GM04504 (cell line): ENCODE data around the gene MAPT.
A peak's percentile ranks its signal among the peaks of the same experiment; 100 is the strongest.
"Not testable (repeated sequence)": the region's sequence is repeated elsewhere in the genome, so short reads cannot be mapped to it uniquely, and the experiment has no call there.

Source experiments
- DNase-seq: peaks from one replicate; pipeline ENCODE4 v3.0.0-alpha.2; 2012; ENCODE audit warnings: low read depth

The MAPT gene

DNA sequence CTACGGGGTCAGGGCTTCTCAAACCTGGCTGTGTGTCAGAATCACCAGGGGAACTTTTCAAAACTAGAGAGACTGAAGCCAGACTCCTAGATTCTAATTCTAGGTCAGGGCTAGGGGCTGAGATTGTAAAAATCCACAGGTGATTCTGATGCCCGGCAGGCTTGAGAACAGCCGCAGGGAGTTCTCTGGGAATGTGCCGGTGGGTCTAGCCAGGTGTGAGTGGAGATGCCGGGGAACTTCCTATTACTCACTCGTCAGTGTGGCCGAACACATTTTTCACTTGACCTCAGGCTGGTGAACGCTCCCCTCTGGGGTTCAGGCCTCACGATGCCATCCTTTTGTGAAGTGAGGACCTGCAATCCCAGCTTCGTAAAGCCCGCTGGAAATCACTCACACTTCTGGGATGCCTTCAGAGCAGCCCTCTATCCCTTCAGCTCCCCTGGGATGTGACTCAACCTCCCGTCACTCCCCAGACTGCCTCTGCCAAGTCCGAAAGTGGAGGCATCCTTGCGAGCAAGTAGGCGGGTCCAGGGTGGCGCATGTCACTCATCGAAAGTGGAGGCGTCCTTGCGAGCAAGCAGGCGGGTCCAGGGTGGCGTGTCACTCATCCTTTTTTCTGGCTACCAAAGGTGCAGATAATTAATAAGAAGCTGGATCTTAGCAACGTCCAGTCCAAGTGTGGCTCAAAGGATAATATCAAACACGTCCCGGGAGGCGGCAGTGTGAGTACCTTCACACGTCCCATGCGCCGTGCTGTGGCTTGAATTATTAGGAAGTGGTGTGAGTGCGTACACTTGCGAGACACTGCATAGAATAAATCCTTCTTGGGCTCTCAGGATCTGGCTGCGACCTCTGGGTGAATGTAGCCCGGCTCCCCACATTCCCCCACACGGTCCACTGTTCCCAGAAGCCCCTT, 115.6 kb downstream of the MAPT start:
- peak; percentile 23 for DNase-seq

DNA sequence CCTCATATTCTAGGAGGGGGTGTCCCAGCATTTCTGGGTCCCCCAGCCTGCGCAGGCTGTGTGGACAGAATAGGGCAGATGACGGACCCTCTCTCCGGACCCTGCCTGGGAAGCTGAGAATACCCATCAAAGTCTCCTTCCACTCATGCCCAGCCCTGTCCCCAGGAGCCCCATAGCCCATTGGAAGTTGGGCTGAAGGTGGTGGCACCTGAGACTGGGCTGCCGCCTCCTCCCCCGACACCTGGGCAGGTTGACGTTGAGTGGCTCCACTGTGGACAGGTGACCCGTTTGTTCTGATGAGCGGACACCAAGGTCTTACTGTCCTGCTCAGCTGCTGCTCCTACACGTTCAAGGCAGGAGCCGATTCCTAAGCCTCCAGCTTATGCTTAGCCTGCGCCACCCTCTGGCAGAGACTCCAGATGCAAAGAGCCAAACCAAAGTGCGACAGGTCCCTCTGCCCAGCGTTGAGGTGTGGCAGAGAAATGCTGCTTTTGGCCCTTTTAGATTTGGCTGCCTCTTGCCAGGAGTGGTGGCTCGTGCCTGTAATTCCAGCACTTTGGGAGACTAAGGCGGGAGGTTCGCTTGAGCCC, 116.3 kb downstream of the MAPT start:
- DNase-seq, result no peak

DNA sequence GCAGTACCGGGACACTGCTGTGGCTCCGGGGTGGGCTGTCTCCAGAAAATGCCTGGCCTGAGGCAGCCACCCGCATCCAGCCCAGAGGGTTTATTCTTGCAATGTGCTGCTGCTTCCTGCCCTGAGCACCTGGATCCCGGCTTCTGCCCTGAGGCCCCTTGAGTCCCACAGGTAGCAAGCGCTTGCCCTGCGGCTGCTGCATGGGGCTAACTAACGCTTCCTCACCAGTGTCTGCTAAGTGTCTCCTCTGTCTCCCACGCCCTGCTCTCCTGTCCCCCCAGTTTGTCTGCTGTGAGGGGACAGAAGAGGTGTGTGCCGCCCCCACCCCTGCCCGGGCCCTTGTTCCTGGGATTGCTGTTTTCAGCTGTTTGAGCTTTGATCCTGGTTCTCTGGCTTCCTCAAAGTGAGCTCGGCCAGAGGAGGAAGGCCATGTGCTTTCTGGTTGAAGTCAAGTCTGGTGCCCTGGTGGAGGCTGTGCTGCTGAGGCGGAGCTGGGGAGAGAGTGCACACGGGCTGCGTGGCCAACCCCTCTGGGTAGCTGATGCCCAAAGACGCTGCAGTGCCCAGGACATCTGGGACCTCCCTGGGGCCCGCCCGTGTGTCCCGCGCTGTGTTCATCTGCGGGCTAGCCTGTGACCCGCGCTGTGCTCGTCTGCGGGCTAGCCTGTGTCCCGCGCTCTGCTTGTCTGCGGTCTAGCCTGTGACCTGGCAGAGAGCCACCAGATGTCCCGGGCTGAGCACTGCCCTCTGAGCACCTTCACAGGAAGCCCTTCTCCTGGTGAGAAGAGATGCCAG, 117.6 kb downstream of the MAPT start:
- no peak for DNase-seq

DNA sequence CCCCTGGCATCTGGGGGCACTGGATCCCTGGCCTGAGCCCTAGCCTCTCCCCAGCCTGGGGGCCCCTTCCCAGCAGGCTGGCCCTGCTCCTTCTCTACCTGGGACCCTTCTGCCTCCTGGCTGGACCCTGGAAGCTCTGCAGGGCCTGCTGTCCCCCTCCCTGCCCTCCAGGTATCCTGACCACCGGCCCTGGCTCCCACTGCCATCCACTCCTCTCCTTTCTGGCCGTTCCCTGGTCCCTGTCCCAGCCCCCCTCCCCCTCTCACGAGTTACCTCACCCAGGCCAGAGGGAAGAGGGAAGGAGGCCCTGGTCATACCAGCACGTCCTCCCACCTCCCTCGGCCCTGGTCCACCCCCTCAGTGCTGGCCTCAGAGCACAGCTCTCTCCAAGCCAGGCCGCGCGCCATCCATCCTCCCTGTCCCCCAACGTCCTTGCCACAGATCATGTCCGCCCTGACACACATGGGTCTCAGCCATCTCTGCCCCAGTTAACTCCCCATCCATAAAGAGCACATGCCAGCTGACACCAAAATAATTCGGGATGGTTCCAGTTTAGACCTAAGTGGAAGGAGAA, 118.2 kb downstream of the MAPT start:
- no peak for DNase-seq

DNA sequence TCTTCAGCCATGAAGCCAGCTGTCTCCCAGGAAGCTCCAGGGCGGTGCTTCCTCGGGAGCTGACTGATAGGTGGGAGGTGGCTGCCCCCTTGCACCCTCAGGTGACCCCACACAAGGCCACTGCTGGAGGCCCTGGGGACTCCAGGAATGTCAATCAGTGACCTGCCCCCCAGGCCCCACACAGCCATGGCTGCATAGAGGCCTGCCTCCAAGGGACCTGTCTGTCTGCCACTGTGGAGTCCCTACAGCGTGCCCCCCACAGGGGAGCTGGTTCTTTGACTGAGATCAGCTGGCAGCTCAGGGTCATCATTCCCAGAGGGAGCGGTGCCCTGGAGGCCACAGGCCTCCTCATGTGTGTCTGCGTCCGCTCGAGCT, 118.8 kb downstream of the MAPT start:
- no peak for DNase-seq

DNA sequence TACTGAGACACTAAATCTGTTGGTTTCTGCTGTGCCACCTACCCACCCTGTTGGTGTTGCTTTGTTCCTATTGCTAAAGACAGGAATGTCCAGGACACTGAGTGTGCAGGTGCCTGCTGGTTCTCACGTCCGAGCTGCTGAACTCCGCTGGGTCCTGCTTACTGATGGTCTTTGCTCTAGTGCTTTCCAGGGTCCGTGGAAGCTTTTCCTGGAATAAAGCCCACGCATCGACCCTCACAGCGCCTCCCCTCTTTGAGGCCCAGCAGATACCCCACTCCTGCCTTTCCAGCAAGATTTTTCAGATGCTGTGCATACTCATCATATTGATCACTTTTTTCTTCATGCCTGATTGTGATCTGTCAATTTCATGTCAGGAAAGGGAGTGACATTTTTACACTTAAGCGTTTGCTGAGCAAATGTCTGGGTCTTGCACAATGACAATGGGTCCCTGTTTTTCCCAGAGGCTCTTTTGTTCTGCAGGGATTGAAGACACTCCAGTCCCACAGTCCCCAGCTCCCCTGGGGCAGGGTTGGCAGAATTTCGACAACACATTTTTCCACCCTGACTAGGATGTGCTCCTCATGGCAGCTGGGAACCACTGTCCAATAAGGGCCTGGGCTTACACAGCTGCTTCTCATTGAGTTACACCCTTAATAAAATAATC, 119.3 kb downstream of the MAPT start:
- DNase-seq, result peak; percentile 65

DNA sequence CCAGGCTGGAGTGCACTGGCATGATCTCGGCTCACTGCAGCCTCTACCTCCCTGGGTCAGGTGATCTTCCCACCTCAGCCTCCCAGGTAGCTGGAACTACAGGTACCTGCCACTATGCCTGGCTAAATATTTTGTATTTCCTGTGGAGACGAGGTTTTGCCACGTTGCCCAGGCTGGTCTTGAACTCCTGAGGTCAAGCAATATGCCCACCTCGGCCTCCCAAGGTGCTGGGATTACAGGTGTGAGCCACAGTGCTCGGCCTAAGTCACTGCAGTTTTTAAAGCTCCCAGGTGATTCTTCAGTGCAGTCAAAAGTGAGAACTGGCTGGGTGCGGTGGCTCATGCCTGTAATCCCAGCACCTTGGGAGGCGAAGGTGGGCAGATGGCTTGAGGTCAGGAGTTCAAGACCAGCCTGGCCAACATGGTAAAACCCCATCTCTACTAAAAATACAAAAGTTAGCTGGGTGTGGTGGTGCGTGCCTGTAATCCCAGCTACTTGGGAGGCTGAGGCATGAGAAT, 125.1 kb downstream of the MAPT start:
- not testable (repeated sequence) for DNase-seq

DNA sequence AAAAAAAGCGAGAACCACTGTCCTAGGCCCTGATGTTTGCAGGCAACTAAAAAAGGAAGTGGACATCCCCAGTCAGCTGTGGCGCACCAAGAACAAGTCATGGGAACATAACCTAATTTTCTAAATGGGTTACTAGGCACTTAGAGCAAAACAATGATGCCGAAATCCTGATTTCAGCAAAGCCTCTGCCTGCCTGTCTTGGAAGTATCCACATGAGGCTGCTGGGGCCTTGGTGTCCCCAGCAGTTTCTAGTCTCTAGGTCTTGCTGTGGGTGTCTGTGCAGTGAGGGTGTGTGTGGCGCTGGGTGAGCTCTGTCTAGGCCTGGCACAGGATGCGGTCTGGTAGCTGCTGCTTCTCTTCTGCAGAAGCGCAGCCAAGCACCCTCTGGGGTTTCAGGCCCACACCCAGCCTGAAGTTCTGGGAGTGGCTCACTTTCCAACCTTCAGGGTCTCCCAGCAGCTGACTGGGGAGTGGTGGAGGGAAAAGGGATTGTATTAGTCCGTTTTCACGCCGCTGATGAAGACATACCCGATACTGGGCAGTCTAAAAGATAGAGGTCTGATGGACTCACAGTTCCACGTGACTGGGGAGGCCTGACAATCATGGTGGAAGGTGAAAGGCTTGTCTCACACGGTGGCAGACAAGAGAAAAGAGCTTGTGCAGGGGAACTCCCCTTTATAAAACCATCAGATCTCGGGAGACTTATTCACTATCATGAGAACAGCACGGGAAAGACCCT, 125.8 kb downstream of the MAPT start:
- DNase-seq, result no peak

DNA sequence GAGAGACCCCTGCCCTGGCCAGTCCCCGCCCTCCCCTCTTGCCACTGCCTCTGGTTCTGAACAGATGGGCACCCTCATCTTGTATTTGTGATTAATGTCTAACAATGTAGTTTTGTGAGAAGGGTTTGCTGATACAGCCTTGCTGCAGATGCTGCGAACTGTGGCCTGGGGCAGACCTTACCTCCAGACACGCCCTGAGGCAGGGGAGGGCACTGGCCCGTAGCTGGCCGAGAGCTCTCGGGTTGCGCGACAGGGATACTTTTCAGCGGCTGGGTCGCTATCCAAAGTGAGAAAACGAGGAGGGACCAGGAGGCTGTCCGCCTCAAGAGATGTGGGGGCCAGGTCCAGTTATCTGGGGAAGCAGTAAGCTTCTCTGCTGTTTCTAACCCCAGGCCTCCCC, 126.6 kb downstream of the MAPT start:
- DNase-seq, result no peak

DNA sequence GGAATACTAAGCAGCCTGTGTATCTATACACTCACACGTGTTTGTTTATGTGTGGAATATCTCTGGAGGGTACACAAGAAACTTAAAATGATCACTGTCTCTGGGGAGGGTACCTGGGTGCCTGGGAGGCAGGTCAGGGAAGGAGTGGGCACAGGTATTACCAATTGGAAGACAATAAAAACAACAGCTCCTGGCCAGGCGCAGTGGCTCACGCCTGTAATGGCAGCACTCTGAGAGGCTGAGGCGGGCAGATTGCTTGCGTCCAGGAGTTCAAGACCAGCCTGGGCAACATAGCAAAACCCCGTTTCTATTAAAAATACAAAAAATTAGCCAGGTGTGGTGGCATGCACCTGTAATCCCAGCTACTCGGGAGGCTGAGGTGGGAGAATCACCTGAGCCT, 129.0 kb downstream of the MAPT start:
- not testable (repeated sequence) for DNase-seq

DNA sequence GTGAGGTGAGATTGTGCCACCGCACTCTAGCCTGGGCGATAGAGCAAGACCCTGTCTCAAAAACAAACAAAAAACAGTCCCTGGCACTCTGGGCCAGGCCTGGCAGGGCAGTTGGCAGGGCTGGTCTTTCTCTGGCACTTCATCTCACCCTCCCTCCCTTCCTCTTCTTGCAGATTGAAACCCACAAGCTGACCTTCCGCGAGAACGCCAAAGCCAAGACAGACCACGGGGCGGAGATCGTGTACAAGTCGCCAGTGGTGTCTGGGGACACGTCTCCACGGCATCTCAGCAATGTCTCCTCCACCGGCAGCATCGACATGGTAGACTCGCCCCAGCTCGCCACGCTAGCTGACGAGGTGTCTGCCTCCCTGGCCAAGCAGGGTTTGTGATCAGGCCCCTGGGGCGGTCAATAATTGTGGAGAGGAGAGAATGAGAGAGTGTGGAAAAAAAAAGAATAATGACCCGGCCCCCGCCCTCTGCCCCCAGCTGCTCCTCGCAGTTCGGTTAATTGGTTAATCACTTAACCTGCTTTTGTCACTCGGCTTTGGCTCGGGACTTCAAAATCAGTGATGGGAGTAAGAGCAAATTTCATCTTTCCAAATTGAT, 129.5 kb downstream of the MAPT start:
- no peak for DNase-seq

DNA sequence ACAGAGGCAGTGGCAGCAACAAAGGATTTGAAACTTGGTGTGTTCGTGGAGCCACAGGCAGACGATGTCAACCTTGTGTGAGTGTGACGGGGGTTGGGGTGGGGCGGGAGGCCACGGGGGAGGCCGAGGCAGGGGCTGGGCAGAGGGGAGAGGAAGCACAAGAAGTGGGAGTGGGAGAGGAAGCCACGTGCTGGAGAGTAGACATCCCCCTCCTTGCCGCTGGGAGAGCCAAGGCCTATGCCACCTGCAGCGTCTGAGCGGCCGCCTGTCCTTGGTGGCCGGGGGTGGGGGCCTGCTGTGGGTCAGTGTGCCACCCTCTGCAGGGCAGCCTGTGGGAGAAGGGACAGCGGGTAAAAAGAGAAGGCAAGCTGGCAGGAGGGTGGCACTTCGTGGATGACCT, 130.2 kb downstream of the MAPT start:
- DNase-seq, result no peak

DNA sequence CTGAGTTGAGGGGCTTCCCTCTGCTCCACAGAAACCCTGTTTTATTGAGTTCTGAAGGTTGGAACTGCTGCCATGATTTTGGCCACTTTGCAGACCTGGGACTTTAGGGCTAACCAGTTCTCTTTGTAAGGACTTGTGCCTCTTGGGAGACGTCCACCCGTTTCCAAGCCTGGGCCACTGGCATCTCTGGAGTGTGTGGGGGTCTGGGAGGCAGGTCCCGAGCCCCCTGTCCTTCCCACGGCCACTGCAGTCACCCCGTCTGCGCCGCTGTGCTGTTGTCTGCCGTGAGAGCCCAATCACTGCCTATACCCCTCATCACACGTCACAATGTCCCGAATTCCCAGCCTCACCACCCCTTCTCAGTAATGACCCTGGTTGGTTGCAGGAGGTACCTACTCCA, 130.7 kb downstream of the MAPT start:
- DNase-seq, result no peak

DNA sequence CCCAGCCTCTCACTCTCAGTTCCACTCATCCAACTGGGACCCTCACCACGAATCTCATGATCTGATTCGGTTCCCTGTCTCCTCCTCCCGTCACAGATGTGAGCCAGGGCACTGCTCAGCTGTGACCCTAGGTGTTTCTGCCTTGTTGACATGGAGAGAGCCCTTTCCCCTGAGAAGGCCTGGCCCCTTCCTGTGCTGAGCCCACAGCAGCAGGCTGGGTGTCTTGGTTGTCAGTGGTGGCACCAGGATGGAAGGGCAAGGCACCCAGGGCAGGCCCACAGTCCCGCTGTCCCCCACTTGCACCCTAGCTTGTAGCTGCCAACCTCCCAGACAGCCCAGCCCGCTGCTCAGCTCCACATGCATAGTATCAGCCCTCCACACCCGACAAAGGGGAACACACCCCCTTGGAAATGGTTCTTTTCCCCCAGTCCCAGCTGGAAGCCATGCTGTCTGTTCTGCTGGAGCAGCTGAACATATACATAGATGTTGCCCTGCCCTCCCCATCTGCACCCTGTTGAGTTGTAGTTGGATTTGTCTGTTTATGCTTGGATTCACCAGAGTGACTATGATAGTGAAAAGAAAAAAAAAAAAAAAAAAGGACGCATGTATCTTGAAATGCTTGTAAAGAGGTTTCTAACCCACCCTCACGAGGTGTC, 131.3 kb downstream of the MAPT start:
- no peak for DNase-seq

DNA sequence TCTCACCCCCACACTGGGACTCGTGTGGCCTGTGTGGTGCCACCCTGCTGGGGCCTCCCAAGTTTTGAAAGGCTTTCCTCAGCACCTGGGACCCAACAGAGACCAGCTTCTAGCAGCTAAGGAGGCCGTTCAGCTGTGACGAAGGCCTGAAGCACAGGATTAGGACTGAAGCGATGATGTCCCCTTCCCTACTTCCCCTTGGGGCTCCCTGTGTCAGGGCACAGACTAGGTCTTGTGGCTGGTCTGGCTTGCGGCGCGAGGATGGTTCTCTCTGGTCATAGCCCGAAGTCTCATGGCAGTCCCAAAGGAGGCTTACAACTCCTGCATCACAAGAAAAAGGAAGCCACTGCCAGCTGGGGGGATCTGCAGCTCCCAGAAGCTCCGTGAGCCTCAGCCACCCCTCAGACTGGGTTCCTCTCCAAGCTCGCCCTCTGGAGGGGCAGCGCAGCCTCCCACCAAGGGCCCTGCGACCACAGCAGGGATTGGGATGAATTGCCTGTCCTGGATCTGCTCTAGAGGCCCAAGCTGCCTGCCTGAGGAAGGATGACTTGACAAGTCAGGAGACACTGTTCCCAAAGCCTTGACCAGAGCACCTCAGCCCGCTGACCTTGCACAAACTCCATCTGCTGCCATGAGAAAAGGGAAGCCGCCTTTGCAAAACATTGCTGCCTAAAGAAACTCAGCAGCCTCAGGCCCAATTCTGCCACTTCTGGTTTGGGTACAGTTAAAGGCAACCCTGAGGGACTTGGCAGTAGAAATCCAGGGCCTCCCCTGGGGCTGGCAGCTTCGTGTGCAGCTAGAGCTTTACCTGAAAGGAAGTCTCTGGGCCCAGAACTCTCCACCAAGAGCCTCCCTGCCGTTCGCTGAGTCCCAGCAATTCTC, 132.1 kb downstream of the MAPT start:
- no peak for DNase-seq

DNA sequence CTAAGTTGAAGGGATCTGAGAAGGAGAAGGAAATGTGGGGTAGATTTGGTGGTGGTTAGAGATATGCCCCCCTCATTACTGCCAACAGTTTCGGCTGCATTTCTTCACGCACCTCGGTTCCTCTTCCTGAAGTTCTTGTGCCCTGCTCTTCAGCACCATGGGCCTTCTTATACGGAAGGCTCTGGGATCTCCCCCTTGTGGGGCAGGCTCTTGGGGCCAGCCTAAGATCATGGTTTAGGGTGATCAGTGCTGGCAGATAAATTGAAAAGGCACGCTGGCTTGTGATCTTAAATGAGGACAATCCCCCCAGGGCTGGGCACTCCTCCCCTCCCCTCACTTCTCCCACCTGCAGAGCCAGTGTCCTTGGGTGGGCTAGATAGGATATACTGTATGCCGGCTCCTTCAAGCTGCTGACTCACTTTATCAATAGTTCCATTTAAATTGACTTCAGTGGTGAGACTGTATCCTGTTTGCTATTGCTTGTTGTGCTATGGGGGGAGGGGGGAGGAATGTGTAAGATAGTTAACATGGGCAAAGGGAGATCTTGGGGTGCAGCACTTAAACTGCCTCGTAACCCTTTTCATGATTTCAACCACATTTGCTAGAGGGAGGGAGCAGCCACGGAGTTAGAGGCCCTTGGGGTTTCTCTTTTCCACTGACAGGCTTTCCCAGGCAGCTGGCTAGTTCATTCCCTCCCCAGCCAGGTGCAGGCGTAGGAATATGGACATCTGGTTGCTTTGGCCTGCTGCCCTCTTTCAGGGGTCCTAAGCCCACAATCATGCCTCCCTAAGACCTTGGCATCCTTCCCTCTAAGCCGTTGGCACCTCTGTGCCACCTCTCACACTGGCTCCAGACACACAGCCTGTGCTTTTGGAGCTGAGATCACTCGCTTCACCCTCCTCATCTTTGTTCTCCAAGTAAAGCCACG, 133.0 kb downstream of the MAPT start:
- DNase-seq, result no peak

DNA sequence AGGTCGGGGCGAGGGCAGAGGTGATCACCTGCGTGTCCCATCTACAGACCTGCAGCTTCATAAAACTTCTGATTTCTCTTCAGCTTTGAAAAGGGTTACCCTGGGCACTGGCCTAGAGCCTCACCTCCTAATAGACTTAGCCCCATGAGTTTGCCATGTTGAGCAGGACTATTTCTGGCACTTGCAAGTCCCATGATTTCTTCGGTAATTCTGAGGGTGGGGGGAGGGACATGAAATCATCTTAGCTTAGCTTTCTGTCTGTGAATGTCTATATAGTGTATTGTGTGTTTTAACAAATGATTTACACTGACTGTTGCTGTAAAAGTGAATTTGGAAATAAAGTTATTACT, 133.6 kb downstream of the MAPT start:
- DNase-seq, result no peak

DNA sequence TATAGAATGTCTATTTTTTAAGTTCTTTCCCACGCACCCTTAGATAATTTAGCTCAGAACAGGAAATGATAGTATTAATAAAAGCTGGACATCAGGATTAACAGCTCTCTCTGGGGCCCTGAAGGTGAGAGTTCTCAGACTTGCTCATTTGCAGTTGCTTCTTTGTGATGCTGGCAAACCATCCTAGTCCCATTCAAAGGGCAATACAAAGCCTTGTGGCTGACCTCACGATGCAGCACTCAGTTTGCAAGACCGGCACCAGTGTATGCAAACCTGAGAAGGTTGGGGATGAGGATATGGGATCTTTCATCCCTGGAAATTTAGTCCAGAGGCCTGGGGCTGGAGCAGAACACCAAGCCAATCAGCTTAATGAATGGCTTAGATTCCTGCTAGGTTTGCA, 134.0 kb downstream of the MAPT start:
- DNase-seq, result no peak
